ENCODE measurements around the gene RNF145.

Gene RNF145

GRCh38 chr5:159189310-159189709, 20.0 kb downstream of the RNF145 start:
- TF ChIP-seq CTCF (IDR thresholded peaks at IDR 0.05; ENCODE audit: low read depth, low read length) = no peak
- DNase-seq (ENCODE audit: extremely low read depth, low read depth) = no peak

GRCh38 chr5:159187719-159188118, 21.6 kb downstream of the RNF145 start:
- TF ChIP-seq CTCF (IDR thresholded peaks at IDR 0.05; ENCODE audit: low read depth, low read length) = no peak
- no peak for DNase-seq (ENCODE audit: extremely low read depth, low read depth)

- TF ChIP-seq CTCF (IDR thresholded peaks at IDR 0.05; ENCODE audit: low read depth, low read length) = no peak
- no peak for DNase-seq (ENCODE audit: extremely low read depth, low read depth)
These were observed 23.0 kb downstream of the RNF145 start for GRCh38 chr5:159186319-159186718.

GRCh38 chr5:159185773-159186172, 23.6 kb downstream of the RNF145 start:
- no peak for TF ChIP-seq CTCF (IDR thresholded peaks at IDR 0.05; ENCODE audit: low read depth, low read length)
- no peak for DNase-seq (ENCODE audit: extremely low read depth, low read depth)

GRCh38 chr5:159184858-159185381, 24.4 kb downstream of the RNF145 start:
- DNase-seq (ENCODE audit: extremely low read depth, low read depth) = no peak
- no peak for TF ChIP-seq CTCF (IDR thresholded peaks at IDR 0.05; ENCODE audit: low read depth, low read length)

- TF ChIP-seq CTCF (IDR thresholded peaks at IDR 0.05; ENCODE audit: low read depth, low read length) = no peak
- DNase-seq (ENCODE audit: extremely low read depth, low read depth) = no peak
These were observed 25.1 kb downstream of the RNF145 start for GRCh38 chr5:159184236-159184635.

- no peak for TF ChIP-seq CTCF (IDR thresholded peaks at IDR 0.05; ENCODE audit: low read depth, low read length)
- DNase-seq (ENCODE audit: extremely low read depth, low read depth) = no peak
These were observed 26.1 kb downstream of the RNF145 start for GRCh38 chr5:159183247-159183646.

Measured in AG09319 (cell line).